GM12878 (cell line): ENCODE measurements around the gene NUDCD2. TPM values are rescaled to one million over a fixed set of nuclear protein-coding genes. Genes with fewer than 3 reads are reported as not detected.
A peak's percentile ranks its signal among the peaks of the same experiment; 100 is the strongest.

Experiments used
- ATF7 ChIP-seq: fragments of 450-650 bp; IDR thresholded peaks from 2 replicates; pipeline ENCODE4 v1.6.1; 2016; ENCODE audit warnings: low read depth, mild to moderate bottlenecking
- BCL11A ChIP-seq: IDR thresholded peaks from 2 replicates; pipeline ENCODE4 v1.6.1; 2011; ENCODE audit warnings: low read depth, low read length
- BCL3 ChIP-seq: IDR thresholded peaks from 2 replicates; pipeline ENCODE4 v1.6.1; 2011; ENCODE audit warnings: borderline replicate concordance, low read depth, mild to moderate bottlenecking, moderate library complexity, low read length; ENCODE audit not compliant: insufficient read depth, poor library complexity, severe bottlenecking
- BCLAF1 ChIP-seq: fragments of 450-650 bp; IDR thresholded peaks from 2 replicates; pipeline ENCODE4 v1.6.1; 2017; ENCODE audit warnings: antibody characterized with exemption, mild to moderate bottlenecking, moderate library complexity
- CBX3 ChIP-seq: fragments of 200-600 bp; sonication (generic); IDR thresholded peaks from 2 replicates; pipeline ENCODE4 v1.6.1; 2016; ENCODE audit warnings: low read depth, borderline replicate concordance
- CEBPZ ChIP-seq: fragments of 150-350 bp; IDR thresholded peaks from 2 replicates; pipeline ENCODE4 v1.6.1; 2016; ENCODE audit warnings: low read depth, low read length
- EGR1 ChIP-seq, 2 experiments: IDR thresholded peaks; 1 replicate in 1 of 2; 2 replicates in 1 of 2; pipeline ENCODE4 v1.6.1; 2011 to 2012; ENCODE audit warnings: low read depth in 2 of 2, low read length in 2 of 2, borderline replicate concordance in 1 of 2, mild to moderate bottlenecking in 1 of 2, moderate library complexity in 1 of 2
- ESRRA ChIP-seq: IDR thresholded peaks from 2 replicates; pipeline ENCODE4 v1.6.1; 2012; ENCODE audit warnings: mild to moderate bottlenecking, low read length, improper control_type of control experiment
- FOS ChIP-seq: IDR thresholded peaks from 3 replicates; pipeline ENCODE4 v1.6.1; 2011; ENCODE audit warnings: borderline replicate concordance; ENCODE audit not compliant: insufficient read length; ENCODE audit errors: extremely low read depth
- FOXK2 ChIP-seq: fragments of 450-650 bp; IDR thresholded peaks from 2 replicates; pipeline ENCODE4 v1.6.1; 2017; ENCODE audit warnings: mild to moderate bottlenecking, moderate library complexity
- GABPA ChIP-seq: IDR thresholded peaks from 2 replicates; pipeline ENCODE4 v1.6.1; 2014; ENCODE audit warnings: antibody characterized with exemption, low read depth, mild to moderate bottlenecking, inconsistent platforms
- GATAD2B ChIP-seq: fragments of 450-650 bp; conservative IDR thresholded peaks from 2 replicates; pipeline ENCODE4 v1.6.1; 2017; ENCODE audit warnings: low read depth, mild to moderate bottlenecking, moderate library complexity
- HDAC2 ChIP-seq: fragments of 200-600 bp; sonication (generic); IDR thresholded peaks from 2 replicates; pipeline ENCODE4 v1.6.1; 2017
- IRF4 ChIP-seq: IDR thresholded peaks from 2 replicates; pipeline ENCODE4 v1.6.1; 2011; ENCODE audit warnings: low read depth, low read length
- IRF5 ChIP-seq: fragments of 450-650 bp; IDR thresholded peaks from 2 replicates; pipeline ENCODE4 v1.6.1; 2017; ENCODE audit warnings: borderline replicate concordance
- KLF5 ChIP-seq: fragments of 450-650 bp; IDR thresholded peaks from 2 replicates; pipeline ENCODE4 v1.6.1; 2014; ENCODE audit warnings: mild to moderate bottlenecking; ENCODE audit not compliant: partially characterized antibody
- PAX5 ChIP-seq: IDR thresholded peaks from 2 replicates; pipeline ENCODE4 v1.6.1; 2011; ENCODE audit warnings: low read depth, low read length, borderline replicate concordance
- RELA ChIP-seq: fragments of 450-650 bp; IDR thresholded peaks from 2 replicates; pipeline ENCODE4 v1.8.0; 2014; ENCODE audit warnings: borderline replicate concordance; ENCODE audit not compliant: partially characterized antibody
- SMAD5 ChIP-seq: IDR thresholded peaks from 2 replicates; pipeline ENCODE4 v1.6.1; 2016; ENCODE audit warnings: antibody characterized with exemption, low read depth
- SUPT20H ChIP-seq: IDR thresholded peaks from 2 replicates; pipeline ENCODE4 v1.6.1; 2011; ENCODE audit warnings: low read depth, mild to moderate bottlenecking, low read length, moderate library complexity, borderline replicate concordance; ENCODE audit not compliant: control insufficient read depth
- ZNF24 ChIP-seq: fragments of 450-650 bp; IDR thresholded peaks from 2 replicates; pipeline ENCODE4 v1.6.1; 2017; ENCODE audit warnings: antibody characterized with exemption, mild to moderate bottlenecking
- ZNF384 ChIP-seq: IDR thresholded peaks from 2 replicates; pipeline ENCODE4 v1.6.1; 2012; ENCODE audit warnings: low read depth, mild to moderate bottlenecking, low read length, improper control_type of control experiment, borderline replicate concordance
- polyA plus RNA-seq, 11 experiments: library from polyadenylated mRNA; depleted of rRNA in 4 of 11; unstranded in 6 of 11; stranded (reverse) in 5 of 11; fragments of >200 nt; fragmentation: Nextera tagmentation in 4 of 11; fragmentation: Illumina TruSeq in 1 of 11; extraction: Ambion mirVana in 4 of 11; extraction: Trizol in 1 of 11; gene quantifications; 1 replicate in 1 of 11; 2 replicates in 10 of 11; pipeline versions ENCODE4 v1.2.1 to v1.2.3, GENCODE V29; 2011 to 2016; ENCODE audit warnings: inconsistent platforms in 2 of 11, missing spikeins in 2 of 11, low read depth in 1 of 11
- total RNA-seq, 4 experiments: library from RNA; depleted of rRNA in 3 of 4; stranded (reverse); fragments of >200 nt in 3 of 4; fragmentation: Illumina TruSeq in 1 of 4; extraction: Trizol in 1 of 4; gene quantifications; 2 replicates each; pipeline versions ENCODE4 v1.2.1 to v1.2.3, GENCODE V29; 2013 to 2021

NUDCD2 gene
- total and polyA plus RNA-seq, 10 of the 15 experiments (the other 5 are each of a cell fraction or from before 2014, with no cell fraction given): 9.1 to 133 (median 24.6) TPM

GRCh38 chr5:163437309-163438182 lies 22.4 kb downstream of the NUDCD2 start, which contains the start of gene CCNG1 (continued):
- no peak for TF ChIP-seq ZNF384
- TF ChIP-seq IRF4: no peak
- TF ChIP-seq KLF5: no peak
- peak; percentile 92 for TF ChIP-seq SMAD5
- no peak for TF ChIP-seq CBX3
- TF ChIP-seq FOS: peak; percentile 30
- TF ChIP-seq RELA: no peak
- TF ChIP-seq BCLAF1: no peak
- TF ChIP-seq ESRRA: no peak
- TF ChIP-seq FOXK2: no peak
- TF ChIP-seq ATF7: peak; percentile 34
- no peak for TF ChIP-seq SUPT20H
- TF ChIP-seq HDAC2: no peak
- no peak for TF ChIP-seq BCL11A
- no peak for TF ChIP-seq GABPA
- TF ChIP-seq ZNF24: 0 out of 2 replicates have a peak, but pooled peaks have one; percentile 47
- TF ChIP-seq PAX5: no peak
- peak; percentile 83 for TF ChIP-seq GATAD2B
- no peak for TF ChIP-seq IRF5
- no peak for TF ChIP-seq EGR1 (IDR thresholded peaks at IDR 0.05; ENCODE audit: borderline replicate concordance in 1 of 2, low read depth in 2 of 2, low read length in 2 of 2)
- no peak for TF ChIP-seq BCL3
- TF ChIP-seq CEBPZ: no peak
